HG02885 (cell line): ENCODE data around the gene MTCH1.

Source experiments
- ATAC-seq: cut with Tn5 transposase; IDR thresholded peaks from one replicate; pipeline ENCODE4 v1.9.1; 2021; ENCODE audit warnings: mild to moderate bottlenecking; ENCODE audit not compliant: unreplicated experiment, poor library complexity

MTCH1 gene

GRCh38 chr6:36985808-36986703 lies at the start of gene MTCH1:
Gene MTCH1 (minus strand): TSS chr6:36986196. CDS start chr6:36986173, 23 bp downstream.
- ATAC-seq: peak; percentile 89

- no peak for ATAC-seq
These were observed 48.1 kb upstream of the MTCH1 start for GRCh38 chr6:37033819-37034795.

GRCh38 chr6:37033255-37033654 lies 47.3 kb upstream of the MTCH1 start:
- ATAC-seq: no peak

- ATAC-seq: no peak
These were observed 46.2 kb upstream of the MTCH1 start for GRCh38 chr6:37032239-37032638.

- no peak for ATAC-seq
These were observed 44.6 kb upstream of the MTCH1 start for GRCh38 chr6:37030599-37030998.

- peak; percentile 44 for ATAC-seq
These were observed 43.4 kb upstream of the MTCH1 start for GRCh38 chr6:37029249-37029971.

- ATAC-seq: no peak
These were observed 41.9 kb upstream of the MTCH1 start for GRCh38 chr6:37027811-37028469.

- no peak for ATAC-seq
These were observed 41.2 kb upstream of the MTCH1 start for GRCh38 chr6:37027036-37027720.

GRCh38 chr6:37025621-37026466 lies 39.8 kb upstream of the MTCH1 start:
- no peak for ATAC-seq

GRCh38 chr6:37024656-37025337 lies 38.8 kb upstream of the MTCH1 start:
- no peak for ATAC-seq

GRCh38 chr6:37022135-37022863 lies 36.3 kb upstream of the MTCH1 start:
- no peak for ATAC-seq

- no peak for ATAC-seq
These were observed 35.5 kb upstream of the MTCH1 start for GRCh38 chr6:37021356-37022129.

- no peak for ATAC-seq
These were observed 34.8 kb upstream of the MTCH1 start for GRCh38 chr6:37020812-37021211.

- no peak for ATAC-seq
These were observed 34.4 kb upstream of the MTCH1 start for GRCh38 chr6:37020381-37020780.

- no peak for ATAC-seq
These were observed 33.1 kb upstream of the MTCH1 start for GRCh38 chr6:37019065-37019450.
